ENCODE results near the gene CCDC61.

The CCDC61 gene

GRCh38 chr19:46040952-46041500 is 45.8 kb downstream of the CCDC61 start, which contains the start of gene IGFL4:
TSS of gene IGFL4 (minus strand) at chr19:46041002. CDS start at chr19:46040962, 40 bp downstream.
- TF ChIP-seq CTCF (conservative IDR thresholded peaks at IDR 0.05; ENCODE audit: low read depth, low read length), result no peak

GRCh38 chr19:46042252-46042883 is 47.1 kb downstream of the CCDC61 start:
- no peaks in the 10 kb centered on the region for H4K20me1 ChIP-seq (ENCODE audit: insufficient read depth)
- H2AFZ ChIP-seq (ENCODE audit: low read depth), result no peak overlapping the region
- H3K79me2 ChIP-seq (ENCODE audit: insufficient read depth, low read depth), result no peaks in the 10 kb centered on the region
- no peak overlapping the region for H3K4me3 ChIP-seq (IDR thresholded peaks at IDR 0.05; ENCODE audit: insufficient read depth, low read depth, low read length)
- no peak overlapping the region for H3K9ac ChIP-seq
- H3K27ac ChIP-seq, result no peak overlapping the region
- no peaks in the 10 kb centered on the region for H3K27me3 ChIP-seq (ENCODE audit: insufficient read depth, low read depth)
- no peaks in the 10 kb centered on the region for H3K4me1 ChIP-seq (ENCODE audit: low read depth, poor library complexity, severe bottlenecking)
- H3K36me3 ChIP-seq (ENCODE audit: insufficient read depth), result no peaks in the 10 kb centered on the region
- TF ChIP-seq CTCF (conservative IDR thresholded peaks at IDR 0.05; ENCODE audit: low read depth, low read length), result no peak
- no peak overlapping the region for H3K4me2 ChIP-seq

More at GRCh38 chr19:46040952-46041500, 45.8 kb downstream of the CCDC61 start, which contains the start of gene IGFL4:
- Histone ChIP-seq H3K4me2 (no peak within 1 kb of the TSS), H3K79me2 (ENCODE audit: insufficient read depth, low read depth) (no peaks in the 10 kb centered on the region), H3K9ac (no peak within 1 kb of the TSS), H3K27me3 (ENCODE audit: insufficient read depth, low read depth) (no peaks in the 10 kb centered on the region), H3K4me1 (ENCODE audit: low read depth, poor library complexity, severe bottlenecking) (no peaks in the 10 kb centered on the region), H3K27ac (no peak within 1 kb of the TSS), H3K36me3 (ENCODE audit: insufficient read depth) (no peaks in the 10 kb centered on the region), H3K4me3 (IDR thresholded peaks at IDR 0.05; ENCODE audit: insufficient read depth, low read depth, low read length) (no peak within 1 kb of the TSS), H4K20me1 (ENCODE audit: insufficient read depth) (no peaks in the 10 kb centered on the region), H2AFZ (ENCODE audit: low read depth) (no peak within 1 kb of the TSS)

- Histone ChIP-seq H3K4me3 (IDR thresholded peaks at IDR 0.05; ENCODE audit: insufficient read depth, low read depth, low read length) (no peak overlapping the region), H3K79me2 (ENCODE audit: insufficient read depth, low read depth) (no peaks in the 10 kb centered on the region), H2AFZ (ENCODE audit: low read depth) (no peak overlapping the region), H4K20me1 (ENCODE audit: insufficient read depth) (no peaks in the 10 kb centered on the region), H3K36me3 (ENCODE audit: insufficient read depth) (no peaks in the 10 kb centered on the region), H3K27me3 (ENCODE audit: insufficient read depth, low read depth) (no peaks in the 10 kb centered on the region), H3K9ac (no peak overlapping the region), H3K27ac (no peak overlapping the region), H3K4me1 (ENCODE audit: low read depth, poor library complexity, severe bottlenecking) (no peaks in the 10 kb centered on the region), H3K4me2 (no peak overlapping the region)
- TF ChIP-seq CTCF (conservative IDR thresholded peaks at IDR 0.05; ENCODE audit: low read depth, low read length), result no peak
Observed at GRCh38 chr19:46043519-46043918, 48.3 kb downstream of the CCDC61 start.

- no peak overlapping the region for H3K4me3 ChIP-seq (IDR thresholded peaks at IDR 0.05; ENCODE audit: insufficient read depth, low read depth, low read length)
- TF ChIP-seq CTCF (conservative IDR thresholded peaks at IDR 0.05; ENCODE audit: low read depth, low read length), result no peak
- no peaks in the 10 kb centered on the region for H3K27me3 ChIP-seq (ENCODE audit: insufficient read depth, low read depth)
- no peaks in the 10 kb centered on the region for H3K36me3 ChIP-seq (ENCODE audit: insufficient read depth)
- H4K20me1 ChIP-seq (ENCODE audit: insufficient read depth), result no peaks in the 10 kb centered on the region
- no peak overlapping the region for H2AFZ ChIP-seq (ENCODE audit: low read depth)
- no peak overlapping the region for H3K4me2 ChIP-seq
- no peak overlapping the region for H3K9ac ChIP-seq
- no peaks in the 10 kb centered on the region for H3K4me1 ChIP-seq (ENCODE audit: low read depth, poor library complexity, severe bottlenecking)
- H3K27ac ChIP-seq, result no peak overlapping the region
- H3K79me2 ChIP-seq (ENCODE audit: insufficient read depth, low read depth), result no peaks in the 10 kb centered on the region
Observed at GRCh38 chr19:46049597-46049996, 54.3 kb downstream of the CCDC61 start.
